Tibial artery (tissue), 4 donors: ENCODE results near the gene METRN.
"Not testable (repeated sequence)": the region's sequence is repeated elsewhere in the genome, so short reads cannot be mapped to it uniquely, and the experiment has no call there.

Experiments
- DNase-seq, 2 donors: peaks; one replicate each; pipeline ENCODE4 v3.0.0-alpha.2; 2019
- H3K27ac ChIP-seq, 2 donors: fragments of 200-600 bp; sonication (generic) in 1 of 2; 1 replicate in 1 of 2; 2 replicates in 1 of 2; pipeline ENCODE4 v1.5.1; 2018 to 2019; ENCODE audit warnings: mild to moderate bottlenecking in 1 of 2
- H3K27me3 ChIP-seq, 2 donors: fragments of 200-600 bp; sonication (generic) in 1 of 2; one replicate each; pipeline versions ENCODE4 v1.5.1 to v1.6.0; 2016 to 2019
- H3K36me3 ChIP-seq, 3 donors: fragments of 200-600 bp; sonication (generic) in 2 of 3; one replicate each; pipeline ENCODE4 v1.5.1; 2016 to 2019; ENCODE audit warnings: mild to moderate bottlenecking in 2 of 3
- H3K4me1 ChIP-seq, 4 donors: fragments of 200-600 bp; sonication (generic) in 2 of 4; 1 replicate in 3 of 4; 2 replicates in 1 of 4; pipeline ENCODE4 v1.5.1; 2016 to 2019
- H3K4me3 ChIP-seq, 2 donors: fragments of 200-600 bp; sonication (generic) in 1 of 2; 1 replicate in 1 of 2; 2 replicates in 1 of 2; pipeline ENCODE4 v1.5.1; 2018 to 2019; ENCODE audit warnings: mild to moderate bottlenecking in 2 of 2
- H3K9me3 ChIP-seq, 3 donors: fragments of 200-600 bp; sonication (generic) in 1 of 3; one replicate each; pipeline ENCODE4 v1.5.1; 2016 to 2019
- CTCF ChIP-seq, 2 experiments: fragments of 200-600 bp in 1 of 2; fragments of 450-650 bp in 1 of 2; IDR thresholded peaks; one replicate each; pipeline ENCODE4 v1.5.1; 2017 to 2019; ENCODE audit warnings: antibody characterized with exemption in 2 of 2, mild to moderate bottlenecking in 1 of 2, moderate library complexity in 1 of 2
- intact Hi-C: fragments of 100-400 bp; cut with DNase I; formaldehyde crosslinking; loops from one replicate; pipeline ENCODE4 v1.15.0; 2023; ENCODE audit warnings: low total_unique reads

METRN gene

GRCh38 chr16:752007-752312 lies 37.0 kb downstream of the METRN start:
- no peak for TF ChIP-seq CTCF (IDR thresholded peaks at IDR 0.05)
- no peak for DNase-seq
- intact Hi-C loops, result no loop called here
- no peaks in the 10 kb centered on the region for H3K9me3 ChIP-seq
- H3K36me3 ChIP-seq, result no peaks in the 10 kb centered on the region
- H3K4me1 ChIP-seq, result peaks cover 0 to 5% (median 0%) of the 10 kb centered on the region in 4 donors
- H3K27ac ChIP-seq, result no peak overlapping the region
- no peak overlapping the region for H3K4me3 ChIP-seq
- H3K27me3 ChIP-seq, result peaks cover 0 to 10% of the 10 kb centered on the region in 2 donors

DNA sequence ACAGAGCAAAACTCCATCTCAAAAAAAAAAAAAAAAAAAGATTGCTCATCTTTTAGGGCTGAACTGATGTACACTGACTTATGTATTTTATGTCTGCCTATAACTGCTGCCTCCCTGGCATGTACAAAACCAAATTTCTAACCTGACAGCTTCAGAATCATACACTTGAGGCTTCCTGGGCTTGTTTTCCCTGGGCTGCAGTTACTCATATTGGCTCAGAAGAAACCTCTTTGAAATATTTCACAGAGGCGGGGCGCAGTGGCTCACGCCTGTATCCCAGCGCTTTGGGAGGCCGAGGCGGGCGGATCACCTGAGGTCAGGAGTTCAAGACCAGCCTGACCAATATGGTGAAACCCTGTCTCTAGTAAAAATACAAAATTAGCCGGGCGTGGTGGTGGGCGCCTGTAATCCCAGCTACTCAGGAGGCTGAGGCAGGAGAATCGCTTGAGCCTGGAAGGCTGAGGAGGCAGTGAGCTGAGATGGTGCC lies 39.2 kb downstream of the METRN start:
- H3K27me3 ChIP-seq, H3K27ac ChIP-seq, DNase-seq, H3K4me1 ChIP-seq, H3K36me3 ChIP-seq, H3K9me3 ChIP-seq, H3K4me3 ChIP-seq, intact Hi-C loops: not testable (repeated sequence)

- no peak for TF ChIP-seq CTCF (IDR thresholded peaks at IDR 0.05)
- Histone ChIP-seq H3K4me3 (no peak overlapping the region), H3K4me1 (peaks cover 0 to 5% (median 0%) of the 10 kb centered on the region in 4 donors), H3K9me3 (no peaks in the 10 kb centered on the region), H3K36me3 (no peaks in the 10 kb centered on the region), H3K27me3 (peaks cover 0 to 10% of the 10 kb centered on the region in 2 donors), H3K27ac (no peak overlapping the region)
- intact Hi-C loops, result no loop called here
- no peak for DNase-seq
Measured at GRCh38 chr16:754656-755055, 39.7 kb downstream of the METRN start.

DNA sequence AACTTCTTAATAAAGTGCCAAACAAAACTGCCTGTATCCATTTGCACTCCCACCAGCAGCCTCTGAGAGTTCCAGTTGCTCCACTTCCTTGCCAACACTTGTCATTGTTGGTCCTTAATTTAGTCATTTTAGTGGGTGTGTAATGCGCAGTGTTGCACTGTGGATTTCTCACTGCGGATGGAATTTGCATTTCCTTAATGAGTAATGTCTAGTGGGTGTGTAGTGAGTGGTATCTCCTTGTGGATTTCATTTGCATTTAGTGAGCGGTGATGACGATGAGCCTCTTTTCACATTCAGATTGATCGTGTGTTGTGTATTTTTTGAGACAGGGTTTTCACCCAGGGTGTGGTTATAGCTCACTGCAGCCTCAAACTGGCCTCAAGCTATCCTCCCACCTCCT lies 41.5 kb downstream of the METRN start:
- no peak overlapping the region for H3K27ac ChIP-seq
- no peaks in the 10 kb centered on the region for H3K36me3 ChIP-seq
- H3K9me3 ChIP-seq, result no peaks in the 10 kb centered on the region
- peaks cover 0 to 4% (median 0%) of the 10 kb centered on the region in 4 donors for H3K4me1 ChIP-seq
- no peak for DNase-seq
- TF ChIP-seq CTCF (IDR thresholded peaks at IDR 0.05), result no peak
- intact Hi-C loops, result no loop called here
- peaks cover 0 to 20% of the 10 kb centered on the region in 2 donors for H3K27me3 ChIP-seq
- H3K4me3 ChIP-seq, result no peak overlapping the region

GRCh38 chr16:759110-759910 lies 44.4 kb downstream of the METRN start:
- H3K27ac ChIP-seq, result no peak overlapping the region

More at GRCh38 chr16:759110-759910, 44.4 kb downstream of the METRN start:
- no peak for TF ChIP-seq CTCF (IDR thresholded peaks at IDR 0.05)
- H3K9me3 ChIP-seq, result no peaks in the 10 kb centered on the region
- H3K36me3 ChIP-seq, result no peaks in the 10 kb centered on the region
- no peak for DNase-seq
- peaks cover 0 to 4% (median 0%) of the 10 kb centered on the region in 4 donors for H3K4me1 ChIP-seq
- H3K4me3 ChIP-seq, result no peak overlapping the region
- intact Hi-C loops, result no loop called here
- peaks cover 0 to 41% of the 10 kb centered on the region in 2 donors for H3K27me3 ChIP-seq
